SK-N-SH (cell line): ENCODE data around the gene RARS2.
"Not testable (repeated sequence)": the region's sequence is repeated elsewhere in the genome, so short reads cannot be mapped to it uniquely, and the experiment has no call there.

Experiments
- POLR2AphosphoS5 ChIP-seq: IDR thresholded peaks from 2 replicates; pipeline ENCODE4 v1.6.1; 2012; ENCODE audit warnings: low read depth, low read length
- RAD21 ChIP-seq: IDR thresholded peaks from 2 replicates; pipeline ENCODE4 v1.6.1; 2012; ENCODE audit warnings: mild to moderate bottlenecking, low read length
- TF ChIP-seq, protein P1 (sequence below): fragments of 200-600 bp; sonication (generic); IDR thresholded peaks from 2 replicates; pipeline ENCODE4 v1.6.1; 2017; ENCODE audit warnings: antibody characterized with exemption, mild to moderate bottlenecking, moderate library complexity

DNA sequence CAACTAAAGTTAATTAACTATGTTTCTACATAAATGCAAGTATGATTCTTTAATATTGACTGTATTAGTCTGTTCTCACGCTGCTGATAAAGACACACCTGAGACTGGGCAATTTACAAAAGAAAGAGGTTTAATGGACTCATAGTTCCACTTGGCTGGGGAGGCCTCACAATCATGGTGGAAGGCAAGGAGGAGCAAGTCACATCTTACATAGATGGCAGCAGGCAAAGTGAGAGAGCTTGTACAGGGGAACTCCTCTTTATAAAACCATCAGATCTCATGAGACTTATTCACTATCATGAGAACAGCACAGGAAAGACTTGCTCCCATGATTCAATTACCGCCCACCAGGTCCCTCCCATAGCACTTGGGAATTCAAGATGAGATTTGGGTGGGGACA is 23.2 kb upstream of the RARS2 start:
- TF ChIP-seq POLR2AphosphoS5, RAD21: not testable (repeated sequence)
- TF ChIP-seq, protein P1, sequence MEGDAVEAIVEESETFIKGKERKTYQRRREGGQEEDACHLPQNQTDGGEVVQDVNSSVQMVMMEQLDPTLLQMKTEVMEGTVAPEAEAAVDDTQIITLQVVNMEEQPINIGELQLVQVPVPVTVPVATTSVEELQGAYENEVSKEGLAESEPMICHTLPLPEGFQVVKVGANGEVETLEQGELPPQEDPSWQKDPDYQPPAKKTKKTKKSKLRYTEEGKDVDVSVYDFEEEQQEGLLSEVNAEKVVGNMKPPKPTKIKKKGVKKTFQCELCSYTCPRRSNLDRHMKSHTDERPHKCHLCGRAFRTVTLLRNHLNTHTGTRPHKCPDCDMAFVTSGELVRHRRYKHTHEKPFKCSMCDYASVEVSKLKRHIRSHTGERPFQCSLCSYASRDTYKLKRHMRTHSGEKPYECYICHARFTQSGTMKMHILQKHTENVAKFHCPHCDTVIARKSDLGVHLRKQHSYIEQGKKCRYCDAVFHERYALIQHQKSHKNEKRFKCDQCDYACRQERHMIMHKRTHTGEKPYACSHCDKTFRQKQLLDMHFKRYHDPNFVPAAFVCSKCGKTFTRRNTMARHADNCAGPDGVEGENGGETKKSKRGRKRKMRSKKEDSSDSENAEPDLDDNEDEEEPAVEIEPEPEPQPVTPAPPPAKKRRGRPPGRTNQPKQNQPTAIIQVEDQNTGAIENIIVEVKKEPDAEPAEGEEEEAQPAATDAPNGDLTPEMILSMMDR = not testable (repeated sequence)
